ENCODE results near the gene MINDY4.

Gene MINDY4

DNA sequence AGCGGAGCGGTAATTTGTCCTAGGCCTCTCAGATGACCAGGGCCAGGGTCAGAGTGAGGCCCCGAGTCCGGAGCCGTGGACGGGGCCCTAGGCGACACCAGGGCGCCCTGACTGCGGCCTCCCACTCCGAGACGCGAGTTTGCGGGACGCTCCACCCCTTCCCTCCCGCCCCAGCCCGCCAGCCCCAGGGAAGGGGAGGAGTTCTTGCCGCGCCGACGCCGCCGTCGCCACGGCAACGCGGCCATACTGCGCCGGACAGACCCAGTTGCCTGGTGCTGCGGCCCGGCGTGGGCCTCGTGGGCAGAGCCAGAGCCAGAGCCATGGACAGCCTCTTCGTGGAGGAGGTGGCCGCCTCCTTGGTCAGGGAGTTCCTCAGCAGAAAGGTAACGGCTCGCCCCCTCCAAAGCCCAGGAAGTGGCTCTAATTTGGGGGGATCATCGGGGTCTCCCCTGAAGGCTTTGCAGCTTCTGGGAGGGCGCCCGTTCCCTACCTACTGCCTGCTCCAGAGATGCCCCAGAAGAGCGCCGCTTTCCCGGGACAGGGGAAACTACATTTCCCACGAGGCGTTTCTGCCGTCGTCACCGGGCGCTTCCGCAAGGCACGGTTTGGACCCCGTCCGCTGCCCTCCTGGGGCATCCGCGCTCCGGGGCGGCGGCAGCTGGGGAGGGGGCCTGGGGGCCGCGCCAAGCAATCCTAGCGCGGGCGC, at the start of gene MINDY4:
MINDY4 (plus strand) TSS at position 244 of the 706 bp plus-strand sequence; CDS start at position 321, 77 bp downstream.
- DNase-seq (ENCODE audit: extremely low read depth in 1 of 2, low read depth in 1 of 2): peak; percentile 52 to 56

DNA sequence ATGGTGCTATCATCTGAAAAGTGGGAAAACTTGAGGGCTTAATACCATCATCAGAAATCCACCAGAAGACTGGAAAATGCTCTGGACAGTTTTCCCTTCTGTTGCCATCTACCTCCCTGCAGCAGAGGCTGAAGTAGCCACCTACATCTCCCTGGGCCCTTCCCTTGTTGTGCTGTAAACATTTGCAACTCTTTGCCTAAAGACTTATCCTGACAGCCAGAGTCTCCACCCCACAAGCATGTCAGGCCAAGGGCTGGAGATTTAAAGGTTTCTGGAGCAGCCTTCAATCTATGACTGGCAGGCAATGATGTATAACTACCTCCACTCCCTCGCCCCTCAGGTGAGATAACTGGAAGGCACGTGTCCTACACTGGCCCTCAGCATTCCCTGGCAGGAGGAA, 49.0 kb upstream of the MINDY4 start:
- no peak for DNase-seq (ENCODE audit: extremely low read depth in 1 of 2, low read depth in 1 of 2)

DNA sequence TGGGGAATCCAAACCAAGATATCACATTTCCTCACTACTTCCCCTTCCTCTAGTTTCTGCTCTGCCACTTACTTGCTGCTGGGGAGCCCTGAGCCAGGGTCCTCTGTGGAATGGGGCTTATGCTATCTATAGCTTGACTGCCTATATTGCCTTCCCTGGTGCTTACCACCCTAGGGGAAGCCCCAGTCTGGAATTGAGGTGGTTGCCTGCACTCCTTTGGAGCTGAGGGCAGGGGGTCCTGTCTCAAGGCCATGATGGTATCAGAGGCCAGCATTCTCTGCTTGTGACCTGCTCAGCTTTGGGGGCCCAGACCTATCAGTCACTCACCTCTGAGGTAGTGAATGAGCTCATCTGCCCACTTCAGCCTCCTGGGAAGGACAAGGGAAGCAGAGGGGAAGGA, 48.5 kb upstream of the MINDY4 start:
- no peak for DNase-seq (ENCODE audit: extremely low read depth in 1 of 2, low read depth in 1 of 2)

DNA sequence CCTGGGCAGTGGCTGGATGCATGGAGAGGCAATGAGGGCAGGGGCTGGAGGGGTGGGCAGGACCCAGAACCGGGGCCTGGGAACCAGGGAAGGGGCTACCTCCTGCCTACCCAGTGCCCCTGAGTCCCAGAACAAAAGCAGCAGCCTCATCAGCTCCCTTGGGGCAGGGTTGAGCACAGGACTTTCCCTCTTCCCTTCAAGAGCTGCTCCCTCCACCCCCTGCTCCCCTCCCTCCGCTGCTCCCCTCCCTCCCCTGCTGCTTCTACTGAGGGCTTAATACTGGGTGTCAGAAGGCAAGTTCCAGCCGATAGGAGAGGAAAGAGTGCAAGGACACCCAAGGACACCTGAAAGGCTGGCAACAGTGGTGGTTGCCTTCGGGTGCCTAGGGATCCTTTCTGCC, 47.4 kb upstream of the MINDY4 start:
- DNase-seq (ENCODE audit: extremely low read depth in 1 of 2, low read depth in 1 of 2): no peak

DNA sequence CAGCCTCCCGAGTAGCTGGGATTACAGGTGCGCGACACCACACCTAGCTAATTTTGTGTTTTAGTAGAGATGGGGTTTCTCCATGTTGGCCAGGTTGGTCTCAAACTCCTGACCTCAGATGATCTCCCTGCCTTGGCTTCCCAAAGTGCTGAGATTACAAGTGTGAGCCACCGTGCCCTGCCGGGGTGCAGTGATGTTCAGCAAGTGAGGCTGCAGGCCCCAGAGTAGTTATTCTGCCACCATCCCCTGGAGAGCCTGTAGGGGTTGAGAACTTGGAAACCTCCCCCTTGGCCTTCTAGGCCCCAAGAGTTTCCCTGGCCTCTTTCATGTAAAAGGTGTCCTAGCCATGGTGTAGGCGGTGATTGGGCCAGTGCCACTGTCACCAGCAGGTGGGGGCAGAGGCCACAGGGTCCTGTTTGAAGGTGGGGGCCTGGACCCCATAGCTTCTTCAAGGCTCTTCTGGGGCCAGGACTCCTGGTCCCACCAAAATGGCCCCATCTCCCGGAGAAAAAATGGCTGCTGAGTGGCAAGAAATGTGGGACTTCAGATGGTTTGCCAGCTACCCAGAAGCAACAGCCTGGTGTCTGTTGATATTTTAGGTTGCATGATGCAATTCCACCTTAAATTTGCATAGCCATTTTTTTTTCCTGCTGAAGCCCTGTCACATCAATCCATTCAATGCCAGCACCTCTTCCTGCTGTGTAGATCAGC, 44.8 kb upstream of the MINDY4 start:
- no peak for DNase-seq (ENCODE audit: extremely low read depth in 1 of 2, low read depth in 1 of 2)

GRCh38 chr7:30727061-30727945, 43.9 kb upstream of the MINDY4 start:
- DNase-seq (ENCODE audit: extremely low read depth in 1 of 2, low read depth in 1 of 2): no peak

GRCh38 chr7:30728591-30729100, 42.6 kb upstream of the MINDY4 start:
- no peak for DNase-seq (ENCODE audit: extremely low read depth in 1 of 2, low read depth in 1 of 2)

GRCh38 chr7:30729642-30730041, 41.6 kb upstream of the MINDY4 start:
- DNase-seq (ENCODE audit: extremely low read depth in 1 of 2, low read depth in 1 of 2): no peak

DNA sequence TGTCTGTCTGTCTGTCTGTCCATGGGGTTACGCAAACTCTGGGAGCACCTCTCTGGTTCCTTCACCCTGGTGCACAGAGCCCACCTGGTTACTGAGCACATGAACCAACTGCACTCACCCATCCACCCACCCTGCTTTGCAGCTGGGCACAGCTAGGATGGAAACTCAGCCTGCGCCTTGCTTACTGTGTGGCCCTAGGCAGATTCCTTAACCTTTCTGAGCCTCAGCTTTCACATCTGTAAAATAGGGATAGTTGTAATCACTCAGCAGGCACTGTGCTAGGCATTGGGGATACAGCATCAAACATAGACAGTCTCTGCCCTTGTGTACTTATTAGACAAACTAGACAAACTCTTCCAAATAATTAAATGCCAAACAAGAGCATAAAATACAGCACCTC, 41.1 kb upstream of the MINDY4 start:
- no peak for DNase-seq (ENCODE audit: extremely low read depth in 1 of 2, low read depth in 1 of 2)

DNA sequence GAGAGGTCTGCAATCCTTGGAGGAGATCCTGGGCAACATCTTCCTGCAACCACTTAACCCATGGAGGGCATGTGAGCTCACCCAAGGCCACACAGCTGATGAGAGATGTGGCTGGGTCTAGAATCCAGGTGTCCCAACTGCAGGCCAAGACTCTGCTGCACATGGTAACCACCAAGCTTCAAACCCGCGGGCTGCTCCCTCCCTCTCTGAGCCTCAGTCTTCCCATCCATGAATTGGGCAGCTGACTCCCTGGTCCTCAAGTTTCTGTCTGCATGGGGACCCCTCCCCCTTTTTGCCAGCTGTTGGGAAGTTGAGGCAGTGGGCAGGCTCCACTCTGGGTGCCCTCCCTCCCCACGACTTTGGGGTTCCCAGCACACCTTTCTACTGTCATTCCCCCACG, 40.2 kb upstream of the MINDY4 start:
- DNase-seq (ENCODE audit: extremely low read depth in 1 of 2, low read depth in 1 of 2): no peak

GRCh38 chr7:30731581-30731980, 39.6 kb upstream of the MINDY4 start:
- no peak for DNase-seq (ENCODE audit: extremely low read depth in 1 of 2, low read depth in 1 of 2)

GRCh38 chr7:30732606-30733005, 38.6 kb upstream of the MINDY4 start:
- no peak for DNase-seq (ENCODE audit: extremely low read depth in 1 of 2, low read depth in 1 of 2)

DNA sequence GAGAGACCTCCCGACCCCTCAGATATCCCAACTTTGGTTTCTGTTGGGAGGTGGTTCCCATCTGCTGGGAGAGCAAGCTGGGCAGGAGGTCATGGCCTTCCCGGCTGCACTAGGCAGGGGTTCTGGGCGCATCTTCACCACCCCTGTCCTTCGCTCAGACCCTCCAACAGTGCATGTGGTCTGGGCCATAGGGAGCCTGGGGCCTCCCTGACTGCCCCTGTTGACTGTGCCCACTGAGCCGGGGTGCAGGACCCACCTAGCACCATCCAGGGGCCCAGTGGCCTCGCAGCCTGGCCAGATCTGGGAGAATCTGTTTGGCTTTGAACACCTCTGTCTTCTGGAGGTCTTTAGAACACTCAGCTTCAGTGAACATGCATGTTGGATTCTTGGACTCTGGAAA, 38.0 kb upstream of the MINDY4 start:
- DNase-seq (ENCODE audit: extremely low read depth in 1 of 2, low read depth in 1 of 2): no peak

GRCh38 chr7:30733691-30734090, 37.5 kb upstream of the MINDY4 start:
- no peak for DNase-seq (ENCODE audit: extremely low read depth in 1 of 2, low read depth in 1 of 2)

DNA sequence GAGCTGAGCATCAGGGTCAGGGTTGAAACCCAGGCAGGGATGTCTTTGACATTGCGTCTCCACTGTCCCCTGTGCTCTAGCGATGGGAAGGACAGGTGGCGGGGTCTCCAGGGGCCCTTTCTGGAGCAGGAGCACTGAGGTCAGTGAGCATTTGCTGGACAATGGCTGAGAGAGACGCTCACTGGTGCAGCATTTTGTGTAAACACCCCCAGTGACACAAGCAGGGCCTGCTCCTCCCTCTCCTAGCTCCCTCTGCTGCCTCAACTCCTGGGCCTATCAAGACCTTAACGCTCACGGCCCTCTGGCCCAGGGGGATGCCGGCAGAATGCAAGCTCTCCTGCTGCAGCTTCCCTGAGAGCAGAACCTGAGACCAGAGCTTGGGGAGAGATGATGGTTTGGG, 36.7 kb upstream of the MINDY4 start:
- DNase-seq (ENCODE audit: extremely low read depth in 1 of 2, low read depth in 1 of 2): no peak

DNA sequence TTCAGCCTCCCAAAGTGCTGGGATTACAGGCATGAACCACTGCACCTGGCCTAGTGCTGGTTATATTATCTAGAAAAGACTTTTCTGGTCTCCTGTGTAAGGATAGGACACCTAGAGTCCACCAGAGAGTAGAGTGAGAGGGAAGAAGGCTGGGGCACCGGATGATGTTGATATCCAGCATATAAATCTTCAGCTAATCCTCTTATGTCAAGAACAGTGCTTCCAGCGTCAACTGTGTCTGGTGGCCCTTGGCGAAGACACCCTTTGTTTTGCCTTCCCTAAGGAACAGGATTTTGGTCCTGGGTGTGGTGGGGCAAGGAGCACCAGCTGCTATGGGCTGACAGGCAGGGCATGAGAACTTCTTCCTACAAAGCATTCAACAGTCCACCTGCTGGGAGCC, 35.6 kb upstream of the MINDY4 start:
- no peak for DNase-seq (ENCODE audit: extremely low read depth in 1 of 2, low read depth in 1 of 2)

DNA sequence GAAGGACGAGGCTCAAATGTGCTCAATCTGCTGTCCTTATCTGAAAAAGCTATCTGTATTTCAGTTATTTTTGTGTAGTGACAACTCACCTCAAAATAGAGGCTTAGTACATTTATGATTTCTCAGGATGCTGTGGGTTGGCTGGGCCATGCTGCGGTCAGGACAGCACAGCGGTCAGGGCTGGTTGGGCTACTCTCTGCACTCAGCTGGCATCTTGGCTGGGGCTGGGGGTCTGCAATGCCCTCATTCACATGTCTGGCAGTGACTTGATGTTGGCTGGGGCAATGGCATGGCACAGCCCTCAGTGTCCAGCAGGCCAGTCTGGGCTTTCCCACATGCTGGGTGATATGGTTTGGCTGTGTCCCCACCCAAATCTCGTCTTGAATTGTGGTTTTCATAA, 34.9 kb upstream of the MINDY4 start:
- no peak for DNase-seq (ENCODE audit: extremely low read depth in 1 of 2, low read depth in 1 of 2)

GRCh38 chr7:30738026-30738915, 32.9 kb upstream of the MINDY4 start:
- no peak for DNase-seq (ENCODE audit: extremely low read depth in 1 of 2, low read depth in 1 of 2)

- no peak for DNase-seq (ENCODE audit: extremely low read depth in 1 of 2, low read depth in 1 of 2)
Observed at GRCh38 chr7:30739691-30740090, 31.5 kb upstream of the MINDY4 start.

DNA sequence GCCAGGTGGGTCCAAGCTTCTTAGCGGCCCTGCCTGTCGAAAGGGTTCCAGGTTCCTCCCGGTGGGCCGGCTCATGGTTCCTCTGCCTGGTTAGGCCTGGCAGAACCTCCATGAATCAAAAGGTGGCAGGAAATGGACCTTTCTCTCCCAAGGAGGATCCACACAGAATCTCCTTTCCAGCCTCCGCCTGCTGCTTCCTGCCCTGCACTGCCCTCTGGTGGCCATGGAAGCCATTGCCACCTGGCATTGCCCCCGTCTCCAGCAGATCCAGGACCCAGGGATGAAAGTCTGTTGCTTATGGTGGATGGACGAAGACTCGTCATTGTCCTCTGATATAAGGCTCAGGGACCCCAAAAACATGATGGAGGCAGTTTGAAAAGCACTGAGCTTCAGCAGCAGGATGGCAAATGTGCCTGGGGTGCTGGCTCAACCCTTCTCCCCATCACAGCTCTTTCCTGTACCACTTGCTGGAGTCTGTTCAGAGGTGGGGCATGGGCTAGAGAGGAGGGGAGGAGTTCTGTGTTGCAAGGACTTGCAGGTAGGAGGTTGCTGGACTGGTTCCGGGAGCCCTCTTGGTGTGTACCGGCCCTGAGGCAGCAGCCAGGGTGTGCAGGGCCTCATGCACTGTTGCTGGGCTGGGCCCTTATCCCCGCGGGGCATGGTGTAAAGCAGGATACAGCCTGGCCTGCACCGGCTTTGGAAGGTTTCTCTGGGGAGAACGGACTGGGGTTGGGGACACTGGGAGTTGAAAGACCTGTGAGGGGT, 30.6 kb upstream of the MINDY4 start:
- DNase-seq (ENCODE audit: extremely low read depth in 1 of 2, low read depth in 1 of 2): peak; percentile 34 to 39

Data from stimulated activated CD8-positive, alpha-beta memory T cell treated with anti-CD3 and anti-CD28 coated beads, Interleukin-7, amount 100 ng/mL, for 48 hours (primary cell).